HG02973 (cell line): ENCODE measurements around the gene ACTRT2.

ENCODE experiments used
- ATAC-seq: cut with Tn5 transposase; IDR thresholded peaks from one replicate; pipeline ENCODE4 v1.9.1; 2021; ENCODE audit warnings: moderate library complexity; ENCODE audit not compliant: unreplicated experiment

ACTRT2 gene

DNA sequence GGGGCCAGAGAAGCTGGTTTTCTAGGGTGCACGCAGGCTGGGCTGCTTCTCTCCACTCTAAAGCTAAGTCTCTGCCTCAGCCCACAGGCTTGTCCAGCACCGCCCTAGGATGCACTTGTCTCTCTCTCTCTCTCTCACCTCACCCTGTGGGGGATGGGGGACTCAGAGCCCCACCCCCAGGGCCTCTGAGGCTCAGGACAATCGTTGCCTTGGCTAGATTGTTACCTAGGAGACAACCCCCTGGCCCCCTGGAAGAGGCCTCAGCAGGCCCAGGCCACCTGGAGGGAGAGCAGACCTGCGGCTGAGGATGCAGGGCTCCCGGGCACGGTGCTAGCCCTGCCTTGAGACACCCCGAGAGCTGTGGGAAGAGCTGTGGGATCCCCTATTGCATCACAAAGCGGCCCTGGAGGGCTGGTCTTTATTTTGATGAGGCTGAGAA, at the start of gene ACTRT2:
TSS of gene ACTRT2 (plus strand) at position 235 of the 439 bp plus-strand sequence. CDS start 220 bp downstream, outside the sequence.
- no peak for ATAC-seq

- no peak for ATAC-seq
These were observed 49.7 kb upstream of the ACTRT2 start for GRCh38 chr1:2971609-2972008.

- ATAC-seq: no peak
These were observed 49.0 kb upstream of the ACTRT2 start for GRCh38 chr1:2972011-2972878.

- ATAC-seq: no peak
These were observed 48.2 kb upstream of the ACTRT2 start for GRCh38 chr1:2972879-2973575.

DNA sequence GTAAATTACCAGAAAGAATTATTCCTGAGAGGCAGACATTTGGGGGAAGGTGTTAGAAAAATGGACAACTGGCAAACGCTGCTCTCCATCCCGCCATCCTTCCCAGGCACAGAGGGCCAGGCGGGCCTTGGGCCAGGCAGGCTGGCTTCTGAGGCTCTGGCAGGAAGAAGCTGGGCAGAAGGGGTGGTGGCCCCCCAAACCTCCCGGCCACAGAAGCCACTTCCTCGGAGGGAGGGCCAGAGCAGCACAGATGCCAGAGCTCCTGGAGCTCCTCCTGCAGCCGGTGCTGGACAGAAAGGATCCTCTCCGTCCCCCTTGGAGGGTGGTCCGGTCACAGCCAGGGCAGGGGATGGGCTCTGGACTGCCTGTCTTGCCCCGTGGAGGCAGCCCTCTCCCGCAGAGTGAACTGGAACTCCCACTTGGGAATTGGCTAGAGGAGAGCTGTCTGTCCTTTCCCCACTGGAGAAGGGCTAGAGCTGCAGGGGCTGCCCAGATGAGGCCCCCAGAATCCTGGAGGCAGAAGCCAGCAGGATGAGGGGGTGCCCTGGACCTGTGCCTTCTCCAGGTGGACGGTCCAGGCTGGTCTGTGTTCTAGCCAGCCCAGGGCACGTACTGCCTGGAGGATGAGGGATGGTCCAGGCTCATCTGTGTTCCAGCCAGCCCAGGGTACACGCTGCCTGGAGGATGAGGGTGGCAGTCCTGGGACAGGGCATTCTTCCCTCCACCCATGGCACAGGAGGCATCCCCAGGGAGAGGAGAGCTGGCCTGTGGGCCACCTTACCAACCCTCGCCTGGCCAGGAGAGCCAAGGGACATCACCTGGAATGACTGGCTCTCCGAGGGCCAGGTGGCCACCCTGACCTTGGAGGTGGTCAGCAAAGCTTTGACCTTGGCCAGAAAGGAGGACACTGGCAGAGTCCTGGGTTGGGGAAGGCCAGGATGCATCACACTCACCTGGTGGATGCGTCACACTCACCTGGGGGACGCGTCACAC, 47.4 kb upstream of the ACTRT2 start:
- no peak for ATAC-seq

GRCh38 chr1:2974701-2975301, 46.5 kb upstream of the ACTRT2 start:
- no peak for ATAC-seq

- no peak for ATAC-seq
These were observed 45.6 kb upstream of the ACTRT2 start for GRCh38 chr1:2975466-2976179.

- no peak for ATAC-seq
These were observed 45.1 kb upstream of the ACTRT2 start for GRCh38 chr1:2976180-2976562.

DNA sequence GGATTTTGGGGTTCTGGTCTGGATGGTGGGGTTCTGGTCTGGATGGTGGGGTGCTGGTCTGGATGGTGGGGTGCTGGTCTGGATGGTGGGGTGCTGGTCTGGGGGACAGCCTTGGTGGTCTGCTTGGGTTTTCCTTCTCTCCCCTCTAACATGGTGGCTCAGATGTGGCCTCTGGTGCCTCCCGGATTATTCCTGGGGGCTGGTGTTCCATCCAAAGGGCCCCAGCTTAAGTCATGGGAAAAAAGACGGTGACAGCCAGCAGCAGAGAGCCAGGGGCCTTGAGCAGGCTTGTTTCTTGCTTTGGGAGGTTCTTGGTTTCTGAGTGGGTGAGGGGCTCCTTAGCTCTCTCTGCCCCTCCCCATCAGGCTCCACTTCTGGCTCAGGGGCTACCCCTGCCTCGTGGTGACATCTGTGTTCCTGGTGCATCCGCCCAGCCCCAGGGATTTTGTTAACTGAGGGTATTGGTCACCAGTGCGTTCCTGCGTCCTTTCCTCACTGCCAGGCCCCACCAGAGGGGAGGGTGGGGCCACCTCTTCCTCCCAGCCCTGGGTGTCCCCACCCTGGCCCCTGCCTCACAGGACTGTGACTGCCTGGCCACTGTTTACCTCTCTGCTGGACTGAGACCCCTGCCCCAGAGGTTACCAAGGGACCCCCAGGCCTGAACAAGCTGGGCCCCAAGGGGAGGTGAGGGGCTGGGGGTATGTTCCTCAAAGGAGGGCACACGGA, 43.2 kb upstream of the ACTRT2 start:
- ATAC-seq: no peak

DNA sequence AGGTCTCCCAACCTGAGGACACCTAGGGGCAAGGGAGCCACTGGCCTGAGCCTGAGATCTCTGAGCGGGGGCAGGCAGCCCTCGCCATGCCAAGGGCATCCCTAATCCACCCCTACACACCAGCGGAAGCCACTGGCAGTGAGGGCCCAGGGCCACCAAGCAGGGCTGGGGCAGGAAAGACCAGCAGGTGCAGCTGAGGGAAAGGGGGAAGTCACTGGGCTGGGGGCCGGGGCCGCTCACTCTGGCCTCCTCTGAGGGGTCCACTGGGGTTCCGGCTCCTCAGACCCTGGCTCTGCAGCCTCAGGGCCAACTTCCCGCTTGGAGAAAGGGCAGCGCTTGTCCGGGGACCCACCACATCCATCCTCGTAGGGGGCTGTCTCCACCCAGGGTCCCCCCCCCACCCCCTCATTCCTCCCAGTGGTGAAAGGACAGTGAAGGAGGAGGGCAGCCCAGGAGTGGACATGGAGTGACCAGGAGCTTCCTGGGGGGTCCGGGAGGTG, 42.5 kb upstream of the ACTRT2 start:
- ATAC-seq: no peak

- ATAC-seq: no peak
These were observed 41.8 kb upstream of the ACTRT2 start for GRCh38 chr1:2979191-2980072.

DNA sequence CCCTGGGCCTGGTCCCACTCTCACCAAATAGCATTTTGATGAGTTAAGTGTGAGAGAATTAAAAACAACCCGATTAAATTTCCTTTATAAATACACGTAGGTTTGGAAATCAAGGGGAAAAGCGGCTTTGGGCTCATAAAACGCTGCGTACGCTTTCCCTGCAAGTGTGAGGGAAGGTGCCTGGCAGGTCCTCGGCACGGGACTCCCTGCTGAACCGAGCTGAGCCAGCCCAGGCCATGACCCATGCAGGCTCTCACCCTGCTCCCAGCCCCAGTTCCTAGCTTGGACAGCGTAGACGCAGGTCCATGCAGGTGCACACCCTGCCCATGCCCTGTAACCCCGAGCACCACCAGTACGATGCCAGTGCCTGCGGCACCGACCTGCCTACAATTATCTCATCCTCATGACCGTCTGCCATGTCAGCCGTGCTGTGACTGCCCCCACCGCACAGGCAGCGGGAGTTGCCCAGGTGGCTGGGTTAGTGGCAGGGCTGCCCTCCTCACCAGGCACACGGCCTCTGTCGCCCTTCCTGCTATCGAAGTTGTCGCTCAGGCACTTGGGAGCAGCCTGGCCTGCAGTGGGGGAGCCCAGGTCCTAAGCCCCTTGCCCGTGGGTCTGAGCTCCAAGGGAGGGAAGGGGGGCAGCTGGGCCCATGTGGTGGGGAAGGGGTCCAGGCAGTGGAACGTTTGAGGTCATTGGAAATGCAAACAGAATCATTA, 41.0 kb upstream of the ACTRT2 start:
- no peak for ATAC-seq

DNA sequence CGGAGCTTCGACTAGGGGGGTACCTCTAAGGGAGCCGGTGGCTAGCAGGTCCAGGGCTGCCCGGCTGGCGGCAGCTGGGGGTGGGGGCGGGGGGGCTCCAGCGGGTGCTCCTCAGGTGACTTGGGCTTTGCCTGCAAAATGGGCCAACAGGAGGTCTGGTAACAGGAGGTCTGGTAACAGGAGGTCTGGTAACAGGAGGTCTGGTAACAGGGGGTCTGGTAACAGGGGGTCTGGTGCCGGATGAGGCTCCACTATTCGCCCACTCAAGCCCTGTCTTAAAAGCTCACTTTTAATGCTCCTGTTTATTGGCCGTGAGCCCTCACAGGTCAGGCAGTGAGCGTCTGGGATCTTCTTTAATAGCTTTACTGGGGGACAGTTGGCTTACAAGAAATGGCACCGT, 40.4 kb upstream of the ACTRT2 start:
- no peak for ATAC-seq

DNA sequence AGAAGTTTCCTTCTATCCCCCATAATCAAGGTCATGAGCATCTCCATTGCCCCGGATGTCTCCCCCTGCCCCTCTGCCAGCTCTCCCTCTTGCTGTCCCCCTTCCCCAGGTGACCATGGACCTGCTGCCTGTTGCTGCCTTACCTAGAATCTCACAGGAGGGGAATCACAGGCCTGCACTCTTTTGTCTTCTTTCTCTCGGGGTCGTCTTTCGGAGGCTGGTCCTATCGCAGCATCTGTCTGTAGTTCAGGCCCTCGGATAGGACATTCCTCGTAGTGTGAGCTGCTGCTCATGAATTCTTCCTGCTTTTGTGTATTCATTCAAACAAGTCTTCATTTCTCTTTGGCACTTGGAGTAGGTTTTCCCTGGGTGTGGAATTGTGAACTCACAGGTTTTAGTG, 39.9 kb upstream of the ACTRT2 start:
- no peak for ATAC-seq

- ATAC-seq: no peak
These were observed 39.2 kb upstream of the ACTRT2 start for GRCh38 chr1:2981981-2982614.

DNA sequence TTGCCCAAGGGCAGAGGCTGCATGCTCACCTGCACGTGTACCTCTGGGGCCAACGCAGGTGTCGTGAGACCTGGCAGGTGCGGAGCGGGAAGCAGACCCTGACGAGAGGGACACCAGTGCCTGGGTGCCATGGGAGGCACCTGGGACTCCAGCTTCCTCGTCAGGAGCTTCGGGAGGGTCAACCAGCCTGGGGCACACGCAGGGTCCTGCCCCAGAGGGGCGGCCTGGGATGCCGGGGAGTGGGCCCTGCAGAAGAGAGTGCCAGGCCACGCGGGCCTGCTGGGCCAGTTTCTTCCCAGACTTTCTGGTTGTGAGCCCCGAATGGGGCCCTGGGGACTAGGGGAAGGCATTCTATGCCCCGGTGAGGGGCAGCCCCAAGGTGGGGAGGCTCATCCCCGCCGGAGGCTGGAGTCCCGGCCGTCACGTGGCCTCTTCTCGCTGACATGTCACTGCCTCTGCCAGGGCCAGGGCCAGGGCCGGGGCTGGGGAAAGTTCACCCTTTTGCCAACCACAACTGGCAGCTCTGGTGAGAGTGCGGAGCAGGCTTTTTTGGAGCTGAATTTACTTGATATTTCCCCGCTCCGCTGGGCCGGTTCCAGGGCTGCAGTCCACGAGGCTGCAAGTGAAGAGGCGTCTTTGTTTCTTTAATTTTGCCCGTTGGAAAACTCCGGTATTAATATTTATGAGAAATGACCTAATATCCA, 38.5 kb upstream of the ACTRT2 start:
- ATAC-seq: no peak
